HepG2 (cell line): Measurements from ENCODE around the gene ZBTB7A. TPM values are rescaled to one million over a fixed set of nuclear protein-coding genes. Genes with fewer than 3 reads are reported as not detected.

Source experiments
- ATF2 ChIP-seq: sonication (generic); formaldehyde crosslinking; IDR thresholded peaks from 2 replicates; pipeline ENCODE4 v1.4.0; 2020; ENCODE audit warnings: missing genetic modification reagents
- CREBL2 ChIP-seq: sonication (generic); formaldehyde crosslinking; IDR thresholded peaks from 2 replicates; pipeline ENCODE4 v1.8.1; 2023; ENCODE audit warnings: missing genetic modification reagents, mild to moderate bottlenecking, borderline replicate concordance
- IRF2 ChIP-seq: IDR thresholded peaks from 2 replicates; pipeline ENCODE4 v1.6.1; 2018; ENCODE audit warnings: missing genetic modification reagents, missing compliant biosample characterization
- JUNB ChIP-seq: sonication (generic); formaldehyde crosslinking; IDR thresholded peaks from 2 replicates; pipeline ENCODE4 v1.8.0; 2022; ENCODE audit warnings: missing genetic modification reagents, mild to moderate bottlenecking, borderline replicate concordance
- NFIB ChIP-seq: sonication (generic); formaldehyde crosslinking; IDR thresholded peaks from 2 replicates; pipeline ENCODE4 v1.9.0; 2021; ENCODE audit warnings: missing genetic modification reagents, mild to moderate bottlenecking, borderline replicate concordance
- PTBP1 ChIP-seq: fragments of 200-400 bp; formaldehyde crosslinking; IDR thresholded peaks from 2 replicates; pipeline ENCODE4 v1.6.1; 2018; ENCODE audit warnings: low read length, low read depth; ENCODE audit not compliant: poor library complexity, severe bottlenecking
- SNAI1 ChIP-seq: sonication (generic); formaldehyde crosslinking; IDR thresholded peaks from 2 replicates; pipeline ENCODE4 v1.5.0; 2020; ENCODE audit warnings: mild to moderate bottlenecking, missing genetic modification reagents, borderline replicate concordance
- UBTF ChIP-seq: sonication (generic); formaldehyde crosslinking; IDR thresholded peaks from 2 replicates; pipeline ENCODE4 v1.4.0; 2020; ENCODE audit warnings: mild to moderate bottlenecking, missing genetic modification reagents
- ZBTB7B ChIP-seq: sonication (generic); formaldehyde crosslinking; IDR thresholded peaks from 2 replicates; pipeline ENCODE4 v1.4.0; 2020; ENCODE audit warnings: missing genetic modification reagents
- ZNF296 ChIP-seq: sonication (generic); formaldehyde crosslinking; conservative IDR thresholded peaks from 2 replicates; pipeline ENCODE4 v1.5.0; 2020; ENCODE audit warnings: mild to moderate bottlenecking, missing genetic modification reagents
- ZNF446 ChIP-seq: sonication (generic); formaldehyde crosslinking; IDR thresholded peaks from 2 replicates; pipeline ENCODE4 v1.5.0; 2020; ENCODE audit warnings: mild to moderate bottlenecking, missing genetic modification reagents
- ZNF512 ChIP-seq: sonication (generic); formaldehyde crosslinking; IDR thresholded peaks from 2 replicates; pipeline ENCODE4 v1.4.0; 2020; ENCODE audit warnings: mild to moderate bottlenecking, missing genetic modification reagents
- ZNF513 ChIP-seq: sonication (generic); formaldehyde crosslinking; conservative IDR thresholded peaks from 2 replicates; pipeline ENCODE4 v1.5.0; 2020; ENCODE audit warnings: missing genetic modification reagents
- ZNF572 ChIP-seq: sonication (generic); formaldehyde crosslinking; IDR thresholded peaks from 2 replicates; pipeline ENCODE4 v1.5.1; 2020; ENCODE audit warnings: mild to moderate bottlenecking, missing genetic modification reagents
- ZNF577 ChIP-seq: sonication (generic); formaldehyde crosslinking; IDR thresholded peaks from 2 replicates; pipeline ENCODE4 v1.4.0; 2020; ENCODE audit warnings: mild to moderate bottlenecking, low read depth, missing genetic modification reagents, borderline replicate concordance
- ZNF7 ChIP-seq: IDR thresholded peaks from 2 replicates; pipeline ENCODE4 v1.6.1; 2016; ENCODE audit warnings: missing biosample characterization, missing genetic modification reagents
- polyA plus RNA-seq, 8 experiments: library from polyadenylated mRNA; depleted of rRNA in 3 of 8; stranded (reverse) in 7 of 8; unstranded in 1 of 8; fragments of >200 nt; fragmentation: Illumina TruSeq in 4 of 8; extraction: Trizol in 4 of 8; gene quantifications; 2 replicates each; pipeline versions ENCODE4 v1.2.1 to v1.2.3, GENCODE V29; 2011 to 2016; ENCODE audit warnings: low read depth in 4 of 8, missing spikeins in 1 of 8, mixed read lengths in 1 of 8; ENCODE audit not compliant: insufficient read depth in 1 of 8
- total RNA-seq, 5 experiments: library from RNA; depleted of rRNA; stranded (reverse); fragments of >200 nt; fragmentation: Illumina TruSeq; extraction: Trizol; gene quantifications; 2 replicates each; pipeline ENCODE4 v1.2.3, GENCODE V29; 2016; ENCODE audit warnings: low read depth in 1 of 5
- TF ChIP-seq, protein P1 (sequence below), 2 experiments: fragments of 450-650 bp in 1 of 2; sonication (generic) in 1 of 2; formaldehyde crosslinking; IDR thresholded peaks; 2 replicates each; pipeline versions ENCODE4 v1.5.0 to v1.8.0; 2020 to 2022; ENCODE audit warnings: mild to moderate bottlenecking in 1 of 2, missing genetic modification reagents in 1 of 2
- TF ChIP-seq, protein P2 (sequence below): sonication (generic); formaldehyde crosslinking; IDR thresholded peaks from 2 replicates; pipeline ENCODE4 v1.4.0; 2020; ENCODE audit warnings: missing genetic modification reagents

ZBTB7A gene
- total and polyA plus RNA-seq, 2 of the 13 experiments (the other 11 are each of a cell fraction or from before 2014, with no cell fraction given): 3.6 to 4.0 TPM

- TF ChIP-seq UBTF: peak; percentile 46
- no peak for TF ChIP-seq ZNF512 (CRISPR knock-in tag)
- no peak for TF ChIP-seq SNAI1 (CRISPR knock-in tag)
- TF ChIP-seq, protein P1, sequence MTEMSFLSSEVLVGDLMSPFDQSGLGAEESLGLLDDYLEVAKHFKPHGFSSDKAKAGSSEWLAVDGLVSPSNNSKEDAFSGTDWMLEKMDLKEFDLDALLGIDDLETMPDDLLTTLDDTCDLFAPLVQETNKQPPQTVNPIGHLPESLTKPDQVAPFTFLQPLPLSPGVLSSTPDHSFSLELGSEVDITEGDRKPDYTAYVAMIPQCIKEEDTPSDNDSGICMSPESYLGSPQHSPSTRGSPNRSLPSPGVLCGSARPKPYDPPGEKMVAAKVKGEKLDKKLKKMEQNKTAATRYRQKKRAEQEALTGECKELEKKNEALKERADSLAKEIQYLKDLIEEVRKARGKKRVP (CRISPR knock-in tag; IDR thresholded peaks at IDR 0.05): no peak
- no peak for TF ChIP-seq ZNF572
- TF ChIP-seq IRF2 (CRISPR knock-in tag): no peak
- TF ChIP-seq, protein P2, sequence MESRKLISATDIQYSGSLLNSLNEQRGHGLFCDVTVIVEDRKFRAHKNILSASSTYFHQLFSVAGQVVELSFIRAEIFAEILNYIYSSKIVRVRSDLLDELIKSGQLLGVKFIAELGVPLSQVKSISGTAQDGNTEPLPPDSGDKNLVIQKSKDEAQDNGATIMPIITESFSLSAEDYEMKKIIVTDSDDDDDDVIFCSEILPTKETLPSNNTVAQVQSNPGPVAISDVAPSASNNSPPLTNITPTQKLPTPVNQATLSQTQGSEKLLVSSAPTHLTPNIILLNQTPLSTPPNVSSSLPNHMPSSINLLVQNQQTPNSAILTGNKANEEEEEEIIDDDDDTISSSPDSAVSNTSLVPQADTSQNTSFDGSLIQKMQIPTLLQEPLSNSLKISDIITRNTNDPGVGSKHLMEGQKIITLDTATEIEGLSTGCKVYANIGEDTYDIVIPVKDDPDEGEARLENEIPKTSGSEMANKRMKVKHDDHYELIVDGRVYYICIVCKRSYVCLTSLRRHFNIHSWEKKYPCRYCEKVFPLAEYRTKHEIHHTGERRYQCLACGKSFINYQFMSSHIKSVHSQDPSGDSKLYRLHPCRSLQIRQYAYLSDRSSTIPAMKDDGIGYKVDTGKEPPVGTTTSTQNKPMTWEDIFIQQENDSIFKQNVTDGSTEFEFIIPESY (CRISPR knock-in tag): no peak
- no peak for TF ChIP-seq ZNF577 (CRISPR knock-in tag)
- TF ChIP-seq ZNF296 (CRISPR knock-in tag): no peak
- TF ChIP-seq ZNF513 (CRISPR knock-in tag): no peak
- no peak for TF ChIP-seq PTBP1
- TF ChIP-seq ZBTB7B (CRISPR knock-in tag): no peak
- no peak for TF ChIP-seq JUNB (CRISPR knock-in tag)
- TF ChIP-seq ZNF446 (CRISPR knock-in tag): peak; percentile 75
- no peak for TF ChIP-seq ATF2 (CRISPR knock-in tag)
- no peak for TF ChIP-seq NFIB (CRISPR knock-in tag)
- no peak for TF ChIP-seq CREBL2 (CRISPR knock-in tag)
- TF ChIP-seq ZNF7 (CRISPR knock-in tag): no peak
Observed at GRCh38 chr19:4064496-4065260, 2.0 kb downstream of the ZBTB7A start (continued).
